Activated T-helper 17 cell treated with anti-CD3 and anti-CD28 coated beads, Interleukin-2, amount 50 U/mL, for 72 hours (primary cell): ENCODE results near the gene MATN3. TPM values are rescaled to one million over a fixed set of nuclear protein-coding genes. Genes with fewer than 3 reads are reported as not detected.
"Not testable (repeated sequence)": the region's sequence is repeated elsewhere in the genome, so short reads cannot be mapped to it uniquely, and the experiment has no call there.

Source experiments
- ATAC-seq: fragments of 150-1000 bp; cut with Tn5 transposase; replicated peaks from 2 replicates; pipeline ENCODE4 v1.10.0; 2021; ENCODE audit warnings: mild to moderate bottlenecking, moderate library complexity
- H3K27ac Mint-ChIP-seq: one replicate; pipeline ENCODE4 v1.8.0; 2022; ENCODE audit warnings: mixed read lengths
- H3K27me3 Mint-ChIP-seq: one replicate; pipeline ENCODE4 v1.8.0; 2022; ENCODE audit warnings: mixed read lengths
- H3K36me3 Mint-ChIP-seq: one replicate; pipeline ENCODE4 v1.8.0; 2022; ENCODE audit warnings: low read depth, mild to moderate bottlenecking, mixed read lengths
- H3K4me1 Mint-ChIP-seq: one replicate; pipeline ENCODE4 v1.8.0; 2022; ENCODE audit warnings: mixed read lengths
- H3K4me3 Mint-ChIP-seq: one replicate; pipeline ENCODE4 v1.8.0; 2022; ENCODE audit warnings: mild to moderate bottlenecking, mixed read lengths
- H3K9me3 Mint-ChIP-seq: one replicate; pipeline ENCODE4 v1.8.0; 2022; ENCODE audit warnings: mixed read lengths
- total RNA-seq, 2 donors: library from RNA; stranded (reverse); gene quantifications; one replicate each; pipeline ENCODE4 v1.2.3, GENCODE V29; 2022

Gene MATN3
- total RNA-seq, 2 donors from 2014 or later = not detected

DNA sequence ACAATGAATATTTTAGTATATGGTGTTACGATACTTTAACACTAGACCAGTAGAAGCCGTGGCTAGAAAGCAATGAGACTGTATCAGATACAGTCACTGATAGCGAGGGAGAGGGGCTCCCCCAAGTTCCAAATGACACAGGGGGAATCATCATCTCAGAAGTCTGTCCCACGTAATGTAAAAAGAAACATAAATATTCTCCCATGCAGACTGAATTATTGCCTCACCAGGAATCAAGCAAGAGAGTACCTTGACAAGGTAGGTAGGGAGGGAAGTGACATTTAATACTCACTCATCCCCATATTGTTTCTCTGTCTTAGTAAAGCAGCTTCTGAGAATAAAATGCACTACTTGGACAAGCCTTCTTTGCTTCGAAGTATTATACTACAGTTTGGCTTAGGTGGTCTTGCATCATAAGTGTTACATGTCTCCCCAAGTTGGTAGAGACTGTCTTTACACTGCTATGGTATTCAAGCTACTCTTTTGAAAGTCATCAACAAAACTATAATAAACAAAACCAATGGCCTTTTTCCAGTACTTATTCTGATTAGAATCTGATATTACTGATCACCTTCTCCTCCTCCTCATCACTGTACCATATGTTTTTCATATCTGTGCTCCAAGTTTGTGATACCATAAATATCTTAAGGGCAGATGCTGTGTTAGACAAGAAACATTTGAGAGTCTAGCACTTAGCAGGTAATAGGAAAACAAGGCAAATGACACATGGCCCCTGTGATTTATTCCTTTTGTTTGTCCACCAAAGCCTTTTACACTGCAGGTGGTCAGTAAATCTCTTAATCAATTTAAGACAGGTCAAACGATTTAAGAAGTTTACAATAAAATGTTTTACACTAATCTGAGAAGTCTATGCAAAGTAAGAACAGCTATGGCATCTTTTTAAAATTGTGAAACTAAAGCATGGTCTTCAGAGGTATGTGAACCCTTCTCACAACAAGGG lies 36.3 kb upstream of the MATN3 start:
- Mint-ChIP-seq H3K27me3 (no peaks in the 10 kb centered on the region), H3K4me3 (no peak overlapping the region), H3K9me3 (no peaks in the 10 kb centered on the region), H3K36me3 (peaks cover 7% of the 10 kb centered on the region), H3K27ac (no peak overlapping the region), H3K4me1 (peaks cover 23% of the 10 kb centered on the region)
- no peak for ATAC-seq

DNA sequence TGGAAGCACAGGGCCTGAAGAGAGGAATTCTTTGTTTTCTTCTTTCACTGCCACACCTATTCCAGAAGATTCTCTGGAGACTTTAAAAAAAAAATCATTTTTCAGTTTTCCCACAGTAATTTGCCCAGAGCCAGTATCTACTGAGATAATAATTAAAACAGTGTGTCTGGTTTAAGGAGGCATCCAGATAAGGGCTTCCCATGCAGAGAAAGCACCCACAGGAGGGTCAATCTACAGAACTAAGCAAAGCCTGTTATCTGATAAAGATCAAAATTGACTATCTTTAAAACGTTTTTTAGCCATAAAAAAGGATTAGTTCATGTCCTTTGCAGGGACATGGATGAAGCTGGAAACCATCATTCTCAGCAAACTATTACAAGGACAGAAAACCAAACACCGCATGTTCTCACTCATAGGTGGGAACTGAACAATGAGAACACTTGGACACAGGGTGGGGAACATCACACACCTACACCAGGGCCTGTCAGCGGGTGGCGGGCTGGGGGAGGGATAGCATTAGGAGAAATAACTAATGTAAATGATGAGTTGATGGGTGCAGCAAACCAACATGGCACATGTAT lies 33.3 kb upstream of the MATN3 start:
- H3K4me3 Mint-ChIP-seq, ATAC-seq, H3K27ac Mint-ChIP-seq, H3K27me3 Mint-ChIP-seq, H3K9me3 Mint-ChIP-seq: not testable (repeated sequence)
- Mint-ChIP-seq H3K36me3 (peaks cover 16% of the 10 kb centered on the region), H3K4me1 (peaks cover 23% of the 10 kb centered on the region)

DNA sequence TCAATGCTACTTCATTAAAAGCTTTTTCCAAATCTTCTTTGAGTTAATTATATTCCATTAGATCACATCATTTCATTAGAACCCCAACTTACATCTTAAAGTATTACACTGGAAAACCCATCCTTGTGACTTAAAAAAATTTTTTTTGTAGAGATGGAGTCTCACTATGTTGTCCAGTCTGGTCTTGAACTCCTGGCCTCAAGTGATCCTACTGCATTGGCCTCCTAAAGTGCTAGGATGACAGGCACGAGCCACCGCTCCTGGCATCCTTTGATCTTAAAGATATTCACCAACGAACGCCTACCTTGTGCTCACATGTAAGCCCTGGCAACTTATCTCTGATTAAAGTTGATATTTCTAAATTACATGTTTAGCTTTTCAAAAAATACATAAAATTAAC lies 32.3 kb upstream of the MATN3 start:
- no peak for ATAC-seq
- Mint-ChIP-seq H3K27ac (no peak overlapping the region), H3K36me3 (peaks cover 26% of the 10 kb centered on the region), H3K4me3 (no peak overlapping the region), H3K9me3 (no peaks in the 10 kb centered on the region), H3K27me3 (no peaks in the 10 kb centered on the region), H3K4me1 (peaks cover 16% of the 10 kb centered on the region)

DNA sequence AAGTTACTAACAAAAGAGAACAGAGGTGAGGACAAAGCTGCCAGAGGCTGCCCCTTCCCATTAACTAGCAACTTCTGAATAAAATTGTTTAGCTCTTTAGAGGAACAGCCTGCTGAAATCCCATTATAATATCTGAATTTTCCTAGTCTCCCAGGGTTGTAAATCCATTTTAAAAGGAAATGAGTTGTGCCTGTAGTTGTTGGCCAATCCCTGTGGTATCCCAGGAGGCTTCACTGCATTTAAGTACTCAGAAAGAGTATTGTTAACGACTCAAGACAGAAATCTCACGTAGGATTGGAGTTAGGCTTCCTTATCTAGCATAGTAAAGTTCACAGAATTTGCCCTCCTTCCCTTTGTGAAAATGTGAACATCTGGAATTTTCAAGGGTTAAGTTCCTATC lies 30.1 kb upstream of the MATN3 start:
- Mint-ChIP-seq H3K27ac (no peak overlapping the region), H3K4me1 (no peaks in the 10 kb centered on the region), H3K36me3 (peaks cover 49% of the 10 kb centered on the region), H3K27me3 (no peaks in the 10 kb centered on the region), H3K9me3 (no peaks in the 10 kb centered on the region), H3K4me3 (no peak overlapping the region)
- ATAC-seq = no peak

DNA sequence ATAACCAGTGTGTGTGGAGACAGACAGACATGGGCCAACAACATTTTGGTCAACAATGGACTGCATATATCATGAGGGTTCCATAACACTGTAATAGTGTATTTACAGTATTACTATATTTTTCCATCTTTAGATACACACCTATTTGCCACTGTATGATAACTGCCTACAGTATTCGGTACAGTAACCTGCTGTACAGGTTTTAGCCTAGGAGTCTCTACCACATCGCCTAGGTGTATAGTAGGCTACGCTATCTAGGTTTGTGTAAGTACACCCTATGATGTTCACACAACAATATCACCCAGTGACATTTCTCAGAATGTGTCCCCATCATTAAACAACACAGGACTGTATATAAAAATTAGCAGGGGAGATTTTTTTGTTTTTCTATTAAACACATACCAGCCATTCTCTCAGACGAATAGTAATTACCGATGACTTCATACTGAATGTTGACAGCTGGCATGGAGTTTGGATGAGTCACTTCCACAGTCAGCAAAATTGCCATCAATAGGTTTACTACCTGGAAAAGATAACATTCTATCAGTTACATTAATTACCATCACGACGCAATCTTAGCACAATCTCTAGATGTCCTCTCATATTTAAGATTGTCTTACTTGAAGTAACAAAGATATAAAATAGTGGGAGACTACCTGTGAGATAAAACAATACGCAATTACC lies 28.2 kb upstream of the MATN3 start:
- peaks cover 9% of the 10 kb centered on the region for H3K4me1 Mint-ChIP-seq
- no peak overlapping the region for H3K4me3 Mint-ChIP-seq
- H3K9me3 Mint-ChIP-seq = no peaks in the 10 kb centered on the region
- ATAC-seq = peak; percentile 47
- no peaks in the 10 kb centered on the region for H3K27me3 Mint-ChIP-seq
- H3K27ac Mint-ChIP-seq = no peak overlapping the region
- peaks cover 63% of the 10 kb centered on the region for H3K36me3 Mint-ChIP-seq

DNA sequence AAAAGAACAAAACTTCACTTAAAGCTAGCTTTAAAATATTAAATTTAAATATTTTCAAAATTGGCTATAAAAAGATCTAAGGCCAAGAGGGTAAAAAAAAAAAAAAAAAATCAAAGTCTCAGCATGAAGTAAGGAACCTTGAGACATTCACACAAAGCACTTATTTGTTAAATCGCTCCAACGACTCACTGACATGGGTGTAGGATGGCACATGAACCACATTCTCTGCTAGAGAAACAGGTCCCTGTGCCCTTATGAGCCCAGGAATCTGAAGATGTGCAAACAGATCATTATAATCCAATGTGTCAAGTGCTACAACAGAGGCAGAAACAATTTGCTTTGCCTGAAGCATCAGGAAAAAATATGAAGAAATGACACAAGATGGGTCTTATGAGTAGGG lies 25.2 kb upstream of the MATN3 start:
- Mint-ChIP-seq H3K36me3 (peaks cover 90% of the 10 kb centered on the region), H3K4me3 (no peak overlapping the region), H3K27me3 (no peaks in the 10 kb centered on the region), H3K9me3 (no peaks in the 10 kb centered on the region), H3K27ac (no peak overlapping the region), H3K4me1 (peaks cover 9% of the 10 kb centered on the region)
- no peak for ATAC-seq

DNA sequence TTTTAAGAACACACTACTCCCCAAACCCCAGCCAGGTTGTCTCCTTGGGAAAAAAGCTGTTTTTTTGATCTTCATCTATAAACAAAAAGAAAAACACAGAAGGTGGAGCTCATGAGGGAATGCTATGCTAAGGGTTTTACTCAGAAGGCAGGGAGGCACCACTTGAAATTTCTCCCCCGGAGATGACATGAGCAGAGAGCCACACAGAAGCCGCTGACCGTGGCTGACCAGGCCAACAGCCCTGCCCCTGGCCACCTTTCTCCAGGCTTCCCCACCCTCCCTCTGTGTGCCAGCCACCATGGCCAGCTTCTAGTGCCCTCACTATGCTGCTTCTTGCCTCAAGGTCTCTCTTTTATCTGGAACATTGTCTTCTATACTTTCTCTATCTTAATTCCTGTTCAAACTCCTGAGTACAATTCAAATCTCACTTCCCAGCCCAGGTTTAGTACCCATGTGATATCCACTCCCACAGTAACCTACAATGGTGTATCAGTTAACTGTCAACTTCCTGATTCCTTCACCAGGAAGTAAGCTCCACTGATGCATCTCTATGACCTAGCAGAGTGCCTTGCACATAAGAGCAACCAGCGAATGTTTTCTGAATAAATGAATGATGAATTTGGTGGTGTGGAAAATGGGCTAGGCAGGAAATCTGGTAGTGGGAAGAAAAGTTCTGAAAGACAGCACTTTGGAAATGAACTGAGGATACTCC lies 23.6 kb upstream of the MATN3 start:
- H3K27ac Mint-ChIP-seq = no peak overlapping the region
- peaks cover 100% of the 10 kb centered on the region for H3K36me3 Mint-ChIP-seq
- no peaks in the 10 kb centered on the region for H3K9me3 Mint-ChIP-seq
- peaks cover 9% of the 10 kb centered on the region for H3K4me1 Mint-ChIP-seq
- H3K4me3 Mint-ChIP-seq = no peak overlapping the region
- H3K27me3 Mint-ChIP-seq = no peaks in the 10 kb centered on the region
- ATAC-seq = no peak

DNA sequence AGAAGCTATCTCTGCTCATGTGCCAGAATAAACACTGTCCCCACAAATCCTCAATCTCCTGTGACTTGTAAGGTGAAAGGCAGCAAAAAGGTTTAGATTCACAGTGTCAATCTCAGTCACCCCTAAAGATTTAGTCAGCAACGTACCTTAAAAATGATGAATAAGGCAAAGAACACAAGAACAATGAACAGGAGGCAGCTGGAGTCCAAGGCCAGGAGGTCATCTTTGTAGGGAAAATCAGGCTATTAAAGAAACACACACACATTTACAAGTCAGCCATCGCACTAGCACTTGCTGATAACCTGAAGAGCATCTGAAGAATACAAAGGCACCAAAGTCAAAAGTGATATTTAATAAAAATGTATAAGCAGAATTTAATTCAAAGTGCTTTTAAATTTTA lies 22.4 kb upstream of the MATN3 start:
- no peaks in the 10 kb centered on the region for H3K9me3 Mint-ChIP-seq
- H3K4me1 Mint-ChIP-seq = peaks cover 9% of the 10 kb centered on the region
- H3K4me3 Mint-ChIP-seq = no peak overlapping the region
- no peak overlapping the region for H3K27ac Mint-ChIP-seq
- ATAC-seq = no peak
- no peaks in the 10 kb centered on the region for H3K27me3 Mint-ChIP-seq
- H3K36me3 Mint-ChIP-seq = peaks cover 100% of the 10 kb centered on the region

DNA sequence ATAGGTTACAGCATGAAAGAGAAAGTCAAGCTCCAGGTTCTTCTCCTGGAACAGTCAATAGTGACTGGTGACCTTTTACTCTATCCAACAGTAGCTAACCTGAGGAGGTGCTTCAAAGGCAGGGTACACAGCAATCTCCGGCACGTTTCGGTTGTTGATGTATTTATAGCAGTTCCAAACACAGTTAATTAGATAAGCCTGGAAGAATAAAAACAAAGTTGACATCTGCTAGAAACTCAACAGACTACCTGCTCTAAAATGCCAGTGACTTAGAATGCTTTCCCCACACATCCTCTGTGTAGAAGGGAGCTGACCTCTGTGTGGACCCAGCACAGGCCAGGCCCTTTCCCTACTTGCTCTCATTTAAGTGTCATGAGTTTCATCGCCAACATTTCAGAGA lies 21.8 kb upstream of the MATN3 start:
- Mint-ChIP-seq H3K27ac (no peak overlapping the region), H3K4me1 (peaks cover 9% of the 10 kb centered on the region), H3K36me3 (peaks cover 100% of the 10 kb centered on the region), H3K27me3 (no peaks in the 10 kb centered on the region), H3K4me3 (no peak overlapping the region), H3K9me3 (peaks cover 3% of the 10 kb centered on the region)
- no peak for ATAC-seq

DNA sequence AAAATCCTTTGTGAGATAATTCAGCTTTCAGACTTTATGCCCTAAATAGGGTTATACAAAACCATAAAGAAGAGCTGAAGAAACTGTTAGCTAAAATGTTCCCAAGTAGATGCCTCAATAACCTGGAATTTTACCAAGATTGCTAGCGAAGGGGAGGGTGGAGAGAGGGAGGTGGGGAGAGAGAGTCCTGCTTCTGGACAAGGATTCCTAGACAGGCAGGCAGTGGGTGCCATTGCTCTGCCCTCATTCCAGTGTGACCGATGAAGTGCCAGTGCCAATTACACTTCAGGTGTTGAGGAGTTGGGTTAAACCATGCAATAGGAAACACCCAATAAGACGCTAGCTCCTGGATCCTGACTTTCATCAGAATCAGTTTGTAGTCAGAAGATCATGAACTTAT lies 20.9 kb upstream of the MATN3 start:
- Mint-ChIP-seq H3K27me3 (no peaks in the 10 kb centered on the region), H3K27ac (no peak overlapping the region), H3K9me3 (peaks cover 4% of the 10 kb centered on the region), H3K4me1 (peaks cover 9% of the 10 kb centered on the region), H3K4me3 (no peak overlapping the region), H3K36me3 (peaks cover 100% of the 10 kb centered on the region)
- no peak for ATAC-seq

DNA sequence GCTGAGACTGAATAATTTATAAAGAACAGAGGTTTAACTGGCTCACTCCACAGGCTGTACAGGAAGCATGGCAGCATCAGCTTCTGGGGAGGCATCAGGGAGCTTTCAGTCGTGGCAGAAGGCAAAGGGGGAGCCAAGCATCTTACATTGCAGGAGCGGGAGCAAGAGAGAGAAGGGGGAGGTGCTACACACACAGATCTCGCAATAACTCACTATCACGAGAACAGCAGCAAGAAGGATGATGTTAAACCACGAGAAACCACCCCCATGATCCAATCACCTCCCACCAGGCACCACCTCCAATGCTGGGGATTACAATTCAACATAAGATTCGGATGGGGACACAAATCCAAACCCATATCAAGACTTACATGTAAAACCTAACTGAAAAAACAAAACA lies 17.8 kb upstream of the MATN3 start:
- H3K36me3 Mint-ChIP-seq = peaks cover 78% of the 10 kb centered on the region
- no peak overlapping the region for H3K4me3 Mint-ChIP-seq
- no peaks in the 10 kb centered on the region for H3K27me3 Mint-ChIP-seq
- H3K4me1 Mint-ChIP-seq = no peaks in the 10 kb centered on the region
- H3K9me3 Mint-ChIP-seq = peaks cover 4% of the 10 kb centered on the region
- no peak overlapping the region for H3K27ac Mint-ChIP-seq
- ATAC-seq = no peak

DNA sequence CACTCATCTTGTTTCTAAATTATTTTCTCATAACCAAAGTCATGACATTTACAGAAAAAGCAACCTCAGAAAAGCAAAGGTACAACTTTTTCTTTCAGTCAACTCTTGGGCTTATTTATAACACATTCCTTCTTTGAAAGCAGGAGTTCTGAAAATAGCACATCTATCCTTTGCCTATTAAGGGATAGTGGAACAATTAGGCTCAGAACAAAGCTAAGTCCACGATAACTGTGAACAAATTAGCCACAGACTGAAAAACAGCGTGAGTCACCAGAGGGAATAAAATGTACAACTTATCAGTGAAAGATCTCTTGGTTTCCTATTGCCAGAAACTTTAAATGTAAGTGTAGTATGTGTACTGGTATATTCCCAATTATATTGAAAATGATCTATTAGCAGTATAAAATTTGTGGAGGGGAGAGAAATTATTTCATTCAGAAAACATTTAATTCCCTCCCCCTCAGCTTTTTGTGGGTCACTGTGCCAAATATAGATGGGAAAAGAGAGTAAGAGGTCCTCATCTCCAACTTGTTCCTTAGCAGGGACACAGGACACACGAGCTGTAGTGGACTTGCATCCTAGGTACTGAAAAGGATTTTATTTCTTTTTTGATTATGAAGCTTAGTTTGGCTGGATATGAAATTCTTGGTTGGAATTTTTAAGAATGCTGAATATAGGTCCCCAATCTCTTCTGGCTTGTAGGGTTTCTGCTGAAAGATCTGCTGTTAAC lies 15.4 kb upstream of the MATN3 start:
- Mint-ChIP-seq H3K27me3 (no peaks in the 10 kb centered on the region), H3K4me3 (no peak overlapping the region), H3K9me3 (peaks cover 4% of the 10 kb centered on the region), H3K36me3 (peaks cover 55% of the 10 kb centered on the region), H3K4me1 (no peaks in the 10 kb centered on the region), H3K27ac (no peak overlapping the region)
- ATAC-seq = no peak

DNA sequence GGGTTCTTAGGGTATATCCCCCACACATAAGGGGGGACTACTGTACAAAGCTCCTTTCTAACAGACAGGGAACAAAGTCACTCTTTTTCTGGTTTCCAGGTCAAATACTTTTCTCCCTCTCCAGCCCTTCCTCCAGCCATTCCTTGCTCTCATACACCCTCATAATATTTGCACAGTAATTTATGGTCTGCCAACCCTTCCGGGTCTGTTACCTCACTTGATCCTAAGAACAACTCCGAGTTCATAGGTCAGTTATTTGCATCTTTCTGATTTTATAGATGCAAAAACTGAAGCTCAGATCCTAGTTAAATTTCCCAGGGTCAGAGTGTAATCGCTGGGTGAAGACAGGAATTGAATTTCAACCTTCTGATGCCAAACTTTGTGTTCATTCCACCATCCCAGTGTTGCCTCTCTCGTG lies 14.8 kb upstream of the MATN3 start:
- peaks cover 4% of the 10 kb centered on the region for H3K9me3 Mint-ChIP-seq

More for the DNA sequence above, 14.8 kb upstream of the MATN3 start:
- no peak for ATAC-seq
- H3K27ac Mint-ChIP-seq = no peak overlapping the region
- no peaks in the 10 kb centered on the region for H3K27me3 Mint-ChIP-seq
- H3K4me3 Mint-ChIP-seq = no peak overlapping the region
- H3K4me1 Mint-ChIP-seq = no peaks in the 10 kb centered on the region
- H3K36me3 Mint-ChIP-seq = peaks cover 49% of the 10 kb centered on the region
